Measurements from ENCODE around the gene STX16.

Gene STX16

DNA sequence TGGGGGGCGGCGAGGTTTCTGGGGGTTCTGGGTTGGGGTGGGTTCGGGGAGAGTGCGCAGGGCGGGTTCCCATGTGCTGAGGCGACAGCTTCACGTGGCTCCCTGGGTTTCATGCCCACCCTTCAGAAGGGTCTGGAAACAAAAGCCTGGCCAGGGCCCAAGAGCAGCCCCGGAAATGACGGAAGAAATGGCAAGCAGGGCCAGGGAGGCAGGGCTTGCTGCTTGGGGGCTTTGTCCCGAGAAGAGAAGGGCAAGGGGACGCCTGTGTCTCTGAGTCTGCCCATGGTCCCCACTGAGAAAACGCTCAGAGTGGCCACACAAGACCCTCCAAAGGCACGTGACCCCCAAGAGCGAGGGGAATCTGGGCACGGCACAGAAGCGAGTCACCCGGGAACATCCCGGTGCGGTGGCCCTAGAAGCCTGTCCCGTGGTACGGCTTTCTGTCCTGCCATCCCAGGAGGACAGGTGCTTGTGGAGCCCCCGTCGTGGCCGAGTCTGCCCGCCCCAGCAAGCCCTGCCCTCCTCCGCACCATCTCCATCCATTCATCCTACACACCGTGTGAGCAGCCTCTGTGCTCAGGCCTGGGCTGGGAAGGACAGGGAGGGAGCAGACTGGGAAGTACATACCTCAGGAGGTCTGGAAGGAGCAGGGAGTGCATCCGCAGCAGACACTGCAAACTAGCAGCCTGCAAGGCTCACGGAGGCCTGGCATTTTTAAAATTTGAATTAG lies 50.5 kb downstream of the STX16 start:
- Histone ChIP-seq H3K9me3 (ENCODE audit: severe bottlenecking) (no peaks in the 10 kb centered on the region), H3K4me3 (ENCODE audit: low read depth, low read length) (no peak overlapping the region), H3K27me3 (ENCODE audit: insufficient read depth, low read depth, severe bottlenecking) (no peaks in the 10 kb centered on the region), H3K27ac (no peak overlapping the region), H3K36me3 (peaks cover 34% of the 10 kb centered on the region)
- TF ChIP-seq, protein P1, sequence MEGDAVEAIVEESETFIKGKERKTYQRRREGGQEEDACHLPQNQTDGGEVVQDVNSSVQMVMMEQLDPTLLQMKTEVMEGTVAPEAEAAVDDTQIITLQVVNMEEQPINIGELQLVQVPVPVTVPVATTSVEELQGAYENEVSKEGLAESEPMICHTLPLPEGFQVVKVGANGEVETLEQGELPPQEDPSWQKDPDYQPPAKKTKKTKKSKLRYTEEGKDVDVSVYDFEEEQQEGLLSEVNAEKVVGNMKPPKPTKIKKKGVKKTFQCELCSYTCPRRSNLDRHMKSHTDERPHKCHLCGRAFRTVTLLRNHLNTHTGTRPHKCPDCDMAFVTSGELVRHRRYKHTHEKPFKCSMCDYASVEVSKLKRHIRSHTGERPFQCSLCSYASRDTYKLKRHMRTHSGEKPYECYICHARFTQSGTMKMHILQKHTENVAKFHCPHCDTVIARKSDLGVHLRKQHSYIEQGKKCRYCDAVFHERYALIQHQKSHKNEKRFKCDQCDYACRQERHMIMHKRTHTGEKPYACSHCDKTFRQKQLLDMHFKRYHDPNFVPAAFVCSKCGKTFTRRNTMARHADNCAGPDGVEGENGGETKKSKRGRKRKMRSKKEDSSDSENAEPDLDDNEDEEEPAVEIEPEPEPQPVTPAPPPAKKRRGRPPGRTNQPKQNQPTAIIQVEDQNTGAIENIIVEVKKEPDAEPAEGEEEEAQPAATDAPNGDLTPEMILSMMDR (IDR thresholded peaks at IDR 0.05; ENCODE audit: low read depth, low read length) = no peak
- DNase-seq = no peak

DNA sequence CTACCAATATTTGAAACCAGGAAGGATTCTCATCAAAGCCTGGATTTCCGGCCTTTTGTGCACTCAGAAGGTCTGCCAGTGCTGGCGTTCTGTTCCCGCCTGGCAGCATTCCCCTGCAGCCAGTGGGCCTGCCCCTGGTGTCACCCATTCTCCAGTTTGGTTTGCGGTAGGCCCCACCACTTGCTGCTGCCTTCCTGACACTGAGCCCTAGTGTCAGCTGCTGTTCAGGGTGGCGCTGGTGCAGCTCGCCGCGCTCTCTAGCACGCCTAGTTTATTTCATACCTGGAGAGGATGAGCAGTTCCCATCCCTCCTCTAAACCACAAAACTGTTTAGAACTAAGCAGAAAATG lies 51.1 kb downstream of the STX16 start:
- H3K9me3 ChIP-seq (ENCODE audit: severe bottlenecking) = no peaks in the 10 kb centered on the region
- no peak overlapping the region for H3K4me3 ChIP-seq (ENCODE audit: low read depth, low read length)
- TF ChIP-seq, protein P1 (IDR thresholded peaks at IDR 0.05; ENCODE audit: low read depth, low read length) = no peak
- DNase-seq = no peak
- H3K27ac ChIP-seq = no peak overlapping the region
- H3K36me3 ChIP-seq = peaks cover 30% of the 10 kb centered on the region
- H3K27me3 ChIP-seq (ENCODE audit: insufficient read depth, low read depth, severe bottlenecking) = no peaks in the 10 kb centered on the region

DNA sequence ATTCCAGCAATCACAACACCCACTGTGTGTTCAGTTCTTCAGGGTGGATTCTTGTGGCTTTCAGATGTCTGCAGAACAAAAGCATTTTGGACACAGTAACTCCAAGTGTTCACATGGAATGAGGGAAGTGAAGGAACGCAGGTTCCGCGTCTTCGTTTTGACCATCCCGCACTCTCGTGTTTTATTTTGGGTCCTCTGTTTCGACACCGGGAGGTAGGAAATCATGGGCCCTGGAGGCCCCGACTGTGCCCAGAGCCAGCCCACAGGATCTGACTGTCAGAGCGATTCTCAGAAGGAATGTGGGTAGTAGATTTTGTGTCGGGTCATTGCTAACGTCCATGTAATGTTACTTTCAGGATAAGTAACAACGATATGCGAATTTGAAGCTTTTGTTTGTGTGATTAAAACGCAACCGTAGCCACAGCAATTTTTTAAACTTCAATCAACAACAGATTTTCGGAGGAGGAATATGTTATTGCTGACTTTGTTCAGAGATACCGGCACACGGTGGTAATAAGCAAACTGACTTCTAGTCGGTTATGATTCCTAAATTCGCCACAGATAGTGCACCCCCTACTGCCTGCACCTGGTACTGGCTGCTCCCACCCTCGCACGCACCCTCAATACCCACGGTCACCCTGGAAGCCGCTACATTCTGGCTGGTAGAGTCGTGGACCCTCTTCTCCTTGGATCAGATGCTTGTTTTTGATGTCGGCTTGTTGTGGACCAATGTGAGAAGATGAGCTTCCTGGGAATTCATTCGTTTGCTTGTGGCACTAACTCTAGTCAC lies 52.0 kb downstream of the STX16 start:
- H3K9me3 ChIP-seq (ENCODE audit: severe bottlenecking) = no peaks in the 10 kb centered on the region

DNA sequence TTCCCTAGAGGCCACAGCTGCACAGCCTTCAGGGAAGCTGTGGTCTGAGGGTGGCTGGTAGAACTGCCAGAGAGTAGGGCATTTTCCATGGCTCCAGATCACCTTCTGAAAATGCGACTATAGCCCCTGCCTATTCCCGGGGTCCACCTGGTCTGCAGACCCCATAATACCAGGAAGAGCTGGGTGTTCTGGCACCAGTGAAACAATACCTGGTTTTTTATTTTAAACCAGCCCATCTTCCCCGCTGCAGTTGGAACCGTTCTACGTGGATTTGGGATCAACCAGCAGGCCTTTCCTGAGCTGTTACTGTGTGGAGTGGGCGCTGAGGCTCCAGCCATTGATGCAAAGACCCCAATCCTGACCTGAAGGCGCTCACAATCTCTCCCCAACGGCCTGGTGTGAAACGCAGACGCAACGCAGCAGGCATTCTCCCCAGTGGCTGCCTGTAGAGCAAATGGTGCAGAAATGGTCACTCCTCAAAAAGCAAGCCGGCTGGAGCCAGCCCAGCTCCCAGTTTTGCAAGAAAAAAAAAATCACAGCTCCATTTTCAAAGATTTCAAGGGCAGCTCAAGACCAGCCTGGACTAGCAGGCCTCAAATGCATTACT lies 52.8 kb downstream of the STX16 start:
- H3K27me3 ChIP-seq (ENCODE audit: insufficient read depth, low read depth, severe bottlenecking) = no peaks in the 10 kb centered on the region
- H3K4me3 ChIP-seq (ENCODE audit: low read depth, low read length) = no peak overlapping the region
- no peaks in the 10 kb centered on the region for H3K9me3 ChIP-seq (ENCODE audit: severe bottlenecking)
- TF ChIP-seq, protein P1 (IDR thresholded peaks at IDR 0.05; ENCODE audit: low read depth, low read length) = no peak
- no peak for DNase-seq
- no peak overlapping the region for H3K27ac ChIP-seq
- H3K36me3 ChIP-seq = peaks cover 30% of the 10 kb centered on the region

More for the DNA sequence above, 52.0 kb downstream of the STX16 start:
- Histone ChIP-seq H3K4me3 (ENCODE audit: low read depth, low read length) (no peak overlapping the region), H3K36me3 (peaks cover 30% of the 10 kb centered on the region), H3K27ac (no peak overlapping the region), H3K27me3 (ENCODE audit: insufficient read depth, low read depth, severe bottlenecking) (no peaks in the 10 kb centered on the region)
- no peak for DNase-seq
- TF ChIP-seq, protein P1 (IDR thresholded peaks at IDR 0.05; ENCODE audit: low read depth, low read length) = peak; percentile 62

DNA sequence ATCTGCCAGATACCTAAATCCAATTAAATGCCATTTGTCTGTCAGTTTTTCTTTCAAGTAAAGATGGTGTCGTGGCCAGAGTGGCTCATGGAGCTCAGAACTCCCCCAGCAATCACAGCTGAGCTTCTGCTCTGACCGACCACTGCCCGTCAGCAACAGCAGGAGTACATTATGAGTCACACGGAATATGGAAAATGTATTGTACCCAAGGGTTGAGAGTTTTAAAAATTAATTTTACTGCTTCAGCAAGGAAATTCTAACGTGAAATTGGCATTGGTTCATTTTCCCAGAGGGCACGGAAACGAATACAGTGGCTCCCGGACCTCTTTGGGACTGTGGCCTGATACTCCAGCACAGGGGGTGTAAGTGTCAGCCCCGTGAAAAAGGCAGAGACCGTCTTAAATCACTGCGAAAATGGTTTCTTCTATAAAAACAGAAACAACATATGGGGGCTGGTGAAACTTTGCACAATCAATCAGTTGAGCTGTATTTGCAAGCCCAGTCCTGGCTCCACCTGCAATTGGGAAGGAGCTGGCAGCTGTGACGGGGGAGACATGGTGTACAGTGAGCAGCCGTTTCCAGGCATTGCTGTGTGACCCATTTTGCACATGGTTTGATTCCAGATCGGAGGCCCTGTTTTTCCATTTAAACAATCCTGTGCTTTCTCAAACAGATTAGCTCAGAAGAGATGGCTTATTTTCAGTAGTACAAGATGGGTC lies 54.3 kb downstream of the STX16 start:
- H3K27me3 ChIP-seq (ENCODE audit: insufficient read depth, low read depth, severe bottlenecking) = no peaks in the 10 kb centered on the region
- DNase-seq = no peak
- TF ChIP-seq, protein P1 (IDR thresholded peaks at IDR 0.05; ENCODE audit: low read depth, low read length) = no peak
- H3K9me3 ChIP-seq (ENCODE audit: severe bottlenecking) = no peaks in the 10 kb centered on the region
- no peak overlapping the region for H3K4me3 ChIP-seq (ENCODE audit: low read depth, low read length)
- peaks cover 26% of the 10 kb centered on the region for H3K36me3 ChIP-seq
- H3K27ac ChIP-seq = no peak overlapping the region

Measured in WERI-Rb-1 (cell line).